ENCODE results near the gene THTPA. TPM values are rescaled to one million over a fixed set of nuclear protein-coding genes. Genes with fewer than 3 reads are reported as not detected.

THTPA gene
- total and polyA plus RNA-seq, 9 of the 15 experiments (the other 6 are each of a cell fraction or from before 2014, with no cell fraction given): 2.4 to 8.7 (median 5.2) TPM

DNA sequence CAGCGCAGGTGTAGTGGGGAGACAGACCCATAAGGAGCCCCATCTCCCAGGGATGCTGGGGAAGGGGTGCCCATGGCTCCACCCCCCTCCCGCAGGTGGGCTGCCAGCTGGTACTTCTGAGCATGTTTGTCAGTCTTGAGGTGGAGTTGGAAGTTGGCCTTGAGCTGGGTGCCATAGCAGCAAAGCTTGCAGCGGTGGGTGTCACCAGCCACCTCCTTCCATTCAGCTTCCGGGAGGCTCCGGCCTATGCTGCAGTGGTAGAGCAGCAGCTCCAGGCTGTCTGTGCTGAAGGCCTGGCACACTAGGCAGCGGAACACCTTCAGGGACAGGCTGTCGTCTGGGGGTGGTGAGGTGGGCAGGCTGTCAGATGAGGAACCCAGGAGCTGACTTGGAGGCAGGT, 23.4 kb upstream of the THTPA start:
- H3K36me3 ChIP-seq (ENCODE audit: control insufficient read depth, insufficient read depth, low read length): no peaks in the 10 kb centered on the region
- H4K20me1 ChIP-seq (replicated peaks; ENCODE audit: control insufficient read depth, insufficient read depth, low read length): no peaks in the 10 kb centered on the region; the same call in 1 of the 2 replicates
- no peak overlapping the region for H3K4me2 ChIP-seq (ENCODE audit: insufficient read depth, low read length)
- no peak overlapping the region for H3K9ac ChIP-seq (ENCODE audit: insufficient read depth in 1 of 2, low read depth in 2 of 2, low read length in 2 of 2)
- BruUV-seq (replicated peaks): no TSS peak
- DNase-seq (ENCODE audit: extremely low read depth in 1 of 4, low spot score in 3 of 4): no peak
- intact Hi-C loops (cut with micrococcal nuclease): no loop called here
- no peaks in the 10 kb centered on the region for H3K9me3 ChIP-seq (replicated peaks; ENCODE audit: control insufficient read depth, insufficient read depth, low read depth, low read length)
- H3K27ac ChIP-seq (ENCODE audit: extremely low read depth, low read depth, low read length): no peak overlapping the region
- H3K79me2 ChIP-seq (ENCODE audit: control insufficient read depth, insufficient read depth, low read length): no peaks in the 10 kb centered on the region
- peaks cover 0 to 36% of the 10 kb centered on the region in 2 experiments; a peak in 3 of 5 replicates for H3K27me3 ChIP-seq (ENCODE audit: control insufficient read depth in 2 of 2, insufficient read depth in 2 of 2, low read length in 2 of 2)
- TF ChIP-seq, protein P1, sequence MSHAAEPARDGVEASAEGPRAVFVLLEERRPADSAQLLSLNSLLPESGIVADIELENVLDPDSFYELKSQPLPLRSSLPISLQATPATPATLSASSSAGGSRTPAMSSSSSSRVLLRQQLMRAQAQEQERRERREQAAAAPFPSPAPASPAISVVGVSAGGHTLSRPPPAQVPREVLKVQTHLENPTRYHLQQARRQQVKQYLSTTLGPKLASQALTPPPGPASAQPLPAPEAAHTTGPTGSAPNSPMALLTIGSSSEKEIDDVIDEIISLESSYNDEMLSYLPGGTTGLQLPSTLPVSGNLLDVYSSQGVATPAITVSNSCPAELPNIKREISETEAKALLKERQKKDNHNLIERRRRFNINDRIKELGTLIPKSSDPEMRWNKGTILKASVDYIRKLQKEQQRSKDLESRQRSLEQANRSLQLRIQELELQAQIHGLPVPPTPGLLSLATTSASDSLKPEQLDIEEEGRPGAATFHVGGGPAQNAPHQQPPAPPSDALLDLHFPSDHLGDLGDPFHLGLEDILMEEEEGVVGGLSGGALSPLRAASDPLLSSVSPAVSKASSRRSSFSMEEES (CRISPR knock-in tag; IDR thresholded peaks at IDR 0.05): no peak
- TF ChIP-seq CREBBP (IDR thresholded peaks at IDR 0.05; ENCODE audit: low read depth, low read length) (no peak), DPF2 (IDR thresholded peaks at IDR 0.05) (no peak), MTA3 (IDR thresholded peaks at IDR 0.05; ENCODE audit: borderline replicate concordance) (no peak), NUFIP1 (IDR thresholded peaks at IDR 0.05; ENCODE audit: partially characterized antibody) (no peak), EHMT2 (IDR thresholded peaks at IDR 0.05) (no peak), HNRNPUL1 (IDR thresholded peaks at IDR 0.05; ENCODE audit: low read length) (no peak), U2AF2 (optimal IDR thresholded peaks at IDR 0.05; ENCODE audit: low read depth, low read length) (no peak), ARNT (IDR thresholded peaks at IDR 0.05) (no peak), ZNF41 (CRISPR knock-in tag; conservative IDR thresholded peaks at IDR 0.05) (no peak), MAFK (IDR thresholded peaks at IDR 0.05; ENCODE audit: low read length) (no peak), MTA1 (IDR thresholded peaks at IDR 0.05; ENCODE audit: borderline replicate concordance) (no peak), ZNF140 (CRISPR knock-in tag; IDR thresholded peaks at IDR 0.05) (no peak), RAD21 (CRISPR knock-in tag; conservative IDR thresholded peaks at IDR 0.05 in 1 of 2, IDR thresholded peaks at IDR 0.05 in 1 of 2) (no peak), ZNF445 (CRISPR knock-in tag; IDR thresholded peaks at IDR 0.05; ENCODE audit: low read depth) (no peak)
- TF ChIP-seq, protein P2, sequence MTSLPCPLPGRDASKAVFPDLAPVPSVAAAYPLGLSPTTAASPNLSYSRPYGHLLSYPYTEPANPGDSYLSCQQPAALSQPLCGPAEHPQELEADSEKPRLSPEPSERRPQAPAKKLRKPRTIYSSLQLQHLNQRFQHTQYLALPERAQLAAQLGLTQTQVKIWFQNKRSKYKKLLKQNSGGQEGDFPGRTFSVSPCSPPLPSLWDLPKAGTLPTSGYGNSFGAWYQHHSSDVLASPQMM (CRISPR knock-in tag; IDR thresholded peaks at IDR 0.05): no peak
- TF ChIP-seq, protein P3, sequence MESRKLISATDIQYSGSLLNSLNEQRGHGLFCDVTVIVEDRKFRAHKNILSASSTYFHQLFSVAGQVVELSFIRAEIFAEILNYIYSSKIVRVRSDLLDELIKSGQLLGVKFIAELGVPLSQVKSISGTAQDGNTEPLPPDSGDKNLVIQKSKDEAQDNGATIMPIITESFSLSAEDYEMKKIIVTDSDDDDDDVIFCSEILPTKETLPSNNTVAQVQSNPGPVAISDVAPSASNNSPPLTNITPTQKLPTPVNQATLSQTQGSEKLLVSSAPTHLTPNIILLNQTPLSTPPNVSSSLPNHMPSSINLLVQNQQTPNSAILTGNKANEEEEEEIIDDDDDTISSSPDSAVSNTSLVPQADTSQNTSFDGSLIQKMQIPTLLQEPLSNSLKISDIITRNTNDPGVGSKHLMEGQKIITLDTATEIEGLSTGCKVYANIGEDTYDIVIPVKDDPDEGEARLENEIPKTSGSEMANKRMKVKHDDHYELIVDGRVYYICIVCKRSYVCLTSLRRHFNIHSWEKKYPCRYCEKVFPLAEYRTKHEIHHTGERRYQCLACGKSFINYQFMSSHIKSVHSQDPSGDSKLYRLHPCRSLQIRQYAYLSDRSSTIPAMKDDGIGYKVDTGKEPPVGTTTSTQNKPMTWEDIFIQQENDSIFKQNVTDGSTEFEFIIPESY (CRISPR knock-in tag; IDR thresholded peaks at IDR 0.05): no peak
- H3K4me3 ChIP-seq: no peak overlapping the region
- ChIA-PET POLR2A (no interaction called here), CTCF (ENCODE audit: low intra/inter-chr PET ratio) (no interaction called here)
- in situ Hi-C loops (cut with MboI): no loop called here
- H3K4me1 ChIP-seq (replicated peaks in 1 of 2; ENCODE audit: control insufficient read depth in 2 of 2, insufficient read depth in 2 of 2, low read length in 2 of 2): peaks cover 0 to 3% of the 10 kb centered on the region in 2 experiments; a peak in 1 of 5 replicates
- H2AFZ ChIP-seq (ENCODE audit: low read depth, low read length): no peak overlapping the region
- ATAC-seq: no peak
- no peaks in the 10 kb centered on the region for H3K9me1 ChIP-seq (ENCODE audit: control insufficient read depth, insufficient read depth, low read length)
- no peak for FAIRE-seq
- 9% methylated on average over 7 of the region's 7 CpGs for WGBS (ENCODE audit: insufficient coverage, low coverage, missing lambda C conversion rate)
